ENCODE data around the gene XXYLT1. TPM values are rescaled to one million over a fixed set of nuclear protein-coding genes. Genes with fewer than 3 reads are reported as not detected.

Gene XXYLT1
- total RNA-seq, 4 donors from 2014 or later = 9.6 to 17.7 (median 13.2) TPM

GRCh38 chr3:195140410-195140809 lies 130.5 kb downstream of the XXYLT1 start:
- 100% methylated on average over 1 of the region's 1 CpG for WGBS, 2 donors

GRCh38 chr3:195139876-195140240 lies 131.1 kb downstream of the XXYLT1 start:
- H3K27ac ChIP-seq = no peak overlapping the region

More at GRCh38 chr3:195140410-195140809, 130.5 kb downstream of the XXYLT1 start:
- no peak overlapping the region for H3K4me3 ChIP-seq
- no peaks in the 10 kb centered on the region for H3K27me3 ChIP-seq
- DNase-seq (ENCODE audit: low spot score in 2 of 2) = no peak
- TF ChIP-seq EP300 (IDR thresholded peaks at IDR 0.05) (no peak), POLR2A (IDR thresholded peaks at IDR 0.05) (no peak), CTCF (IDR thresholded peaks at IDR 0.05) (no peak)
- no peak overlapping the region for H3K27ac ChIP-seq
- no peaks in the 10 kb centered on the region for H3K4me1 ChIP-seq
- H3K36me3 ChIP-seq = peaks cover 0 to 7% (median 0%) of the 10 kb centered on the region in 3 donors
- H3K9me3 ChIP-seq = peaks cover 0 to 8% (median 0%) of the 10 kb centered on the region in 4 donors

GRCh38 chr3:195139091-195139875 lies 131.7 kb downstream of the XXYLT1 start:
- no peak for DNase-seq (ENCODE audit: low spot score in 2 of 2)
- Histone ChIP-seq H3K4me1 (no peaks in the 10 kb centered on the region), H3K27me3 (no peaks in the 10 kb centered on the region), H3K27ac (no peak overlapping the region), H3K4me3 (no peak overlapping the region), H3K9me3 (peaks cover 0 to 8% (median 0%) of the 10 kb centered on the region in 4 donors), H3K36me3 (peaks cover 0 to 9% (median 0%) of the 10 kb centered on the region in 3 donors)
- 77 to 81% methylated on average over 13 of the region's 13 CpGs for WGBS, 2 donors
- no peak for TF ChIP-seq POLR2A (IDR thresholded peaks at IDR 0.05)
- TF ChIP-seq CTCF (IDR thresholded peaks at IDR 0.05) = no peak
- TF ChIP-seq EP300 (IDR thresholded peaks at IDR 0.05) = no peak

More at GRCh38 chr3:195139876-195140240, 131.1 kb downstream of the XXYLT1 start:
- Histone ChIP-seq H3K4me1 (no peaks in the 10 kb centered on the region), H3K36me3 (peaks cover 0 to 9% (median 0%) of the 10 kb centered on the region in 3 donors), H3K27me3 (no peaks in the 10 kb centered on the region), H3K4me3 (no peak overlapping the region), H3K9me3 (peaks cover 0 to 8% (median 0%) of the 10 kb centered on the region in 4 donors)
- 99% methylated on average over 4 of the region's 4 CpGs for WGBS, 2 donors
- no peak for TF ChIP-seq CTCF (IDR thresholded peaks at IDR 0.05)
- TF ChIP-seq EP300 (IDR thresholded peaks at IDR 0.05) = no peak
- no peak for TF ChIP-seq POLR2A (IDR thresholded peaks at IDR 0.05)
- DNase-seq (ENCODE audit: low spot score in 2 of 2) = no peak

- Histone ChIP-seq H3K4me3 (no peak overlapping the region), H3K4me1 (no peaks in the 10 kb centered on the region), H3K9me3 (peaks cover 0 to 8% (median 0%) of the 10 kb centered on the region in 4 donors), H3K27ac (no peak overlapping the region), H3K36me3 (peaks cover 0 to 9% (median 0%) of the 10 kb centered on the region in 3 donors), H3K27me3 (no peaks in the 10 kb centered on the region)
- TF ChIP-seq EP300 (IDR thresholded peaks at IDR 0.05) = no peak
- TF ChIP-seq POLR2A (IDR thresholded peaks at IDR 0.05) = no peak
- no peak for TF ChIP-seq CTCF (IDR thresholded peaks at IDR 0.05)
- DNase-seq (ENCODE audit: low spot score in 2 of 2) = no peak
- 87 to 88% methylated on average over 11 of the region's 11 CpGs for WGBS, 2 donors
These were observed 133.0 kb downstream of the XXYLT1 start for GRCh38 chr3:195137638-195138588.

Measured in tibial nerve (tissue), 4 donors.